HCT116 (cell line): Measurements from ENCODE around the gene NPB. TPM values are rescaled to one million over a fixed set of nuclear protein-coding genes. Genes with fewer than 3 reads are reported as not detected.
A peak's percentile ranks its signal among the peaks of the same experiment; 100 is the strongest.

ENCODE experiments used
- ATAC-seq: fragments of 200-7000 bp; cut with Tn5 transposase; 2 replicates; pipeline ENCODE4 v1.9.1; 2020; ENCODE audit warnings: mild to moderate bottlenecking, moderate library complexity
- BruUV-seq: library from RNA; stranded (reverse); fragments of 400-500 nt; replicated peaks from 2 replicates; lab custom pipeline; 2021; lab: Mats Ljungman, UMichigan
- CTCF ChIA-PET: fragments of 300-600 bp; sonication (Branson Sonifier 250); formaldehyde crosslinking; loops from one replicate; lab custom pipeline; 2021; ENCODE audit warnings: antibody characterized with exemption; lab: Charles Lee
- POLR2A ChIA-PET: fragments of 300-600, 350-600 bp; sonication (Branson Sonifier 250); formaldehyde crosslinking; loops from one replicate; lab custom pipeline; 2021; ENCODE audit warnings: antibody characterized with exemption; lab: Charles Lee
- RAD21 ChIA-PET, 2 experiments: fragments of 300-600 bp; sonication (Branson Sonifier 250); formaldehyde crosslinking; loops; one replicate each; lab custom pipeline; 2023; ENCODE audit warnings: low total read pairs in 2 of 2; ENCODE audit not compliant: uncharacterized antibody in 2 of 2, unreplicated experiment in 2 of 2, low non-redundant PET in 1 of 2; lab: Charles Lee
- DNase-seq: peaks from one replicate; pipeline ENCODE4 v3.0.0-alpha.2; 2010; ENCODE audit warnings: low read depth, low spot score
- H2AFZ ChIP-seq: fragments of 200-600 bp; shearing (Covaris generic), sonication (generic); 2 replicates; pipeline ENCODE4 v1.6.1; 2017; ENCODE audit warnings: low read depth, mixed run types, mixed read lengths, antibody characterized with exemption, low read length; ENCODE audit not compliant: poor library complexity, severe bottlenecking
- H3K27ac ChIP-seq: 2 replicates; pipeline ENCODE4 v1.5.1; 2012; ENCODE audit warnings: low read depth, low read length
- H3K27me3 ChIP-seq: fragments of 200-600 bp; sonication (generic); 2 replicates; pipeline ENCODE4 v1.6.1; 2016; ENCODE audit warnings: mixed run types, low read length, mixed read lengths; ENCODE audit not compliant: insufficient read depth
- H3K36me3 ChIP-seq, 2 experiments: fragments of 200-500 bp in 1 of 2; fragments of 200-600 bp in 1 of 2; sonication (Bioruptor generic) in 1 of 2; sonication (generic) in 1 of 2; 2 replicates each; pipeline versions ENCODE4 v1.5.1 to v1.6.1; 2014 to 2016; ENCODE audit warnings: low read length in 2 of 2, inconsistent platforms in 1 of 2, mixed read lengths in 1 of 2, mixed run types in 1 of 2; ENCODE audit not compliant: insufficient read depth in 2 of 2, control insufficient read depth in 1 of 2
- H3K4me1 ChIP-seq, 2 experiments: fragments of 200-600 bp in 1 of 2; sonication (generic) in 1 of 2; 2 replicates each; pipeline versions ENCODE4 v1.5.1 to v1.6.1; 2012 to 2017; ENCODE audit warnings: low read length in 2 of 2, inconsistent platforms in 1 of 2, mild to moderate bottlenecking in 1 of 2, mixed read lengths in 1 of 2, mixed run types in 1 of 2, moderate library complexity in 1 of 2; ENCODE audit not compliant: insufficient read depth in 2 of 2, control insufficient read depth in 1 of 2
- H3K4me2 ChIP-seq: fragments of 200-600 bp; sonication (generic); 2 replicates; pipeline ENCODE4 v1.6.1; 2017; ENCODE audit warnings: mixed run types, low read length, mixed read lengths
- H3K4me3 ChIP-seq, 2 experiments: fragments of 200-600 bp in 1 of 2; sonication (generic) in 1 of 2; replicated peaks in 1 of 2; 2 replicates each; pipeline ENCODE4 v1.5.1; 2011 to 2016; ENCODE audit warnings: low read length in 2 of 2, control low read depth in 1 of 2, low read depth in 1 of 2, mild to moderate bottlenecking in 1 of 2, mixed read lengths in 1 of 2, mixed run types in 1 of 2
- H3K79me2 ChIP-seq: fragments of 200-600 bp; sonication (generic); 2 replicates; pipeline ENCODE4 v1.6.1; 2017; ENCODE audit warnings: mild to moderate bottlenecking, mixed run types, low read length, moderate library complexity, mixed read lengths; ENCODE audit not compliant: insufficient read depth
- H3K9ac ChIP-seq: fragments of 200-600 bp; sonication (generic); 2 replicates; pipeline ENCODE4 v1.6.1; 2016; ENCODE audit warnings: low read length, mixed read lengths
- H3K9me2 ChIP-seq: fragments of 200-600 bp; sonication (generic), shearing (Covaris generic); 2 replicates; pipeline ENCODE4 v1.6.1; 2017; ENCODE audit warnings: mixed run types, mild to moderate bottlenecking, moderate library complexity; ENCODE audit not compliant: insufficient read depth
- H3K9me3 ChIP-seq, 2 experiments: fragments of 200-500 bp in 1 of 2; fragments of 200-600 bp in 1 of 2; sonication (Bioruptor generic) in 1 of 2; sonication (generic) in 1 of 2; 2 replicates each; pipeline ENCODE4 v1.6.1; 2014 to 2017; ENCODE audit warnings: low read length in 2 of 2, mixed read lengths in 2 of 2, inconsistent platforms in 1 of 2, low read depth in 1 of 2, mild to moderate bottlenecking in 1 of 2, mixed run types in 1 of 2, moderate library complexity in 1 of 2; ENCODE audit not compliant: control insufficient read depth in 1 of 2, insufficient read depth in 1 of 2
- H4K20me1 ChIP-seq: fragments of 200-600 bp; sonication (generic), shearing (Covaris generic); 2 replicates; pipeline ENCODE4 v1.6.1; 2017; ENCODE audit warnings: mixed run types, mild to moderate bottlenecking, moderate library complexity; ENCODE audit not compliant: insufficient read depth
- ATF3 ChIP-seq: IDR thresholded peaks from 2 replicates; pipeline ENCODE4 v1.6.1; 2012
- CBX3 ChIP-seq: IDR thresholded peaks from 2 replicates; pipeline ENCODE4 v1.6.1; 2012; ENCODE audit warnings: low read depth
- CEBPB ChIP-seq: IDR thresholded peaks from 2 replicates; pipeline ENCODE4 v1.6.1; 2012; ENCODE audit warnings: low read depth
- EZH2 ChIP-seq: fragments of 200-600 bp; sonication (generic); IDR thresholded peaks from 2 replicates; pipeline ENCODE4 v1.6.1; 2017; ENCODE audit warnings: antibody characterized with exemption, mixed run types
- POLR2A ChIP-seq: IDR thresholded peaks from 2 replicates; pipeline ENCODE4 v1.7.0; 2011; ENCODE audit warnings: borderline replicate concordance; ENCODE audit not compliant: insufficient read depth, insufficient read length; ENCODE audit errors: extremely low read depth
- POLR2AphosphoS5 ChIP-seq: IDR thresholded peaks from 2 replicates; pipeline ENCODE4 v1.6.1; 2011; ENCODE audit warnings: mild to moderate bottlenecking, low read depth, low read length, moderate library complexity
- REST ChIP-seq: IDR thresholded peaks from 2 replicates; pipeline ENCODE4 v1.6.1; 2012; ENCODE audit warnings: low read depth
- SIN3A ChIP-seq: IDR thresholded peaks from 2 replicates; pipeline ENCODE4 v1.6.1; 2012; ENCODE audit warnings: low read depth
- TCF7L2 ChIP-seq: IDR thresholded peaks from 2 replicates; pipeline ENCODE4 v1.7.0; 2011; ENCODE audit warnings: borderline replicate concordance, inconsistent platforms; ENCODE audit not compliant: insufficient read depth, insufficient read length; ENCODE audit errors: extremely low read depth
- ZNF274 ChIP-seq: fragments of 200-500 bp; sonication (Bioruptor generic); IDR thresholded peaks from 2 replicates; pipeline ENCODE4 v1.6.1; 2014; ENCODE audit warnings: mild to moderate bottlenecking, low read depth, low read length, inconsistent platforms
- intact Hi-C: fragments of 100-400 bp; cut with micrococcal nuclease; formaldehyde crosslinking; loops from 2 replicates; pipeline ENCODE4 v1.10.0; 2022
- total RNA-seq: library from RNA; stranded (reverse); gene quantifications from one replicate; pipeline ENCODE4 v1.2.1, GENCODE V29; 2021; ENCODE audit not compliant: unreplicated experiment
- TF ChIP-seq, protein P1 (sequence below), 3 experiments: fragments of 200-600 bp in 1 of 3; sonication (generic) in 1 of 3; IDR thresholded peaks in 2 of 3; conservative IDR thresholded peaks in 1 of 3; 2 replicates each; pipeline ENCODE4 v1.5.1; 2012 to 2017; ENCODE audit warnings: low read depth in 2 of 3, low read length in 2 of 3, antibody characterized with exemption in 1 of 3, borderline replicate concordance in 1 of 3, control low read depth in 1 of 3, mild to moderate bottlenecking in 1 of 3, mixed read lengths in 1 of 3, mixed run types in 1 of 3, moderate library complexity in 1 of 3; ENCODE audit not compliant: insufficient read depth in 1 of 3
- TF ChIP-seq, protein P2 (sequence below): IDR thresholded peaks from 2 replicates; pipeline ENCODE4 v1.6.1; 2012

The NPB gene
- total RNA-seq, 1 experiment from 2014 or later: 1.2 TPM

GRCh38 chr17:81916234-81917001 is 14.4 kb downstream of the NPB start (continued):
- TF ChIP-seq, protein P1, sequence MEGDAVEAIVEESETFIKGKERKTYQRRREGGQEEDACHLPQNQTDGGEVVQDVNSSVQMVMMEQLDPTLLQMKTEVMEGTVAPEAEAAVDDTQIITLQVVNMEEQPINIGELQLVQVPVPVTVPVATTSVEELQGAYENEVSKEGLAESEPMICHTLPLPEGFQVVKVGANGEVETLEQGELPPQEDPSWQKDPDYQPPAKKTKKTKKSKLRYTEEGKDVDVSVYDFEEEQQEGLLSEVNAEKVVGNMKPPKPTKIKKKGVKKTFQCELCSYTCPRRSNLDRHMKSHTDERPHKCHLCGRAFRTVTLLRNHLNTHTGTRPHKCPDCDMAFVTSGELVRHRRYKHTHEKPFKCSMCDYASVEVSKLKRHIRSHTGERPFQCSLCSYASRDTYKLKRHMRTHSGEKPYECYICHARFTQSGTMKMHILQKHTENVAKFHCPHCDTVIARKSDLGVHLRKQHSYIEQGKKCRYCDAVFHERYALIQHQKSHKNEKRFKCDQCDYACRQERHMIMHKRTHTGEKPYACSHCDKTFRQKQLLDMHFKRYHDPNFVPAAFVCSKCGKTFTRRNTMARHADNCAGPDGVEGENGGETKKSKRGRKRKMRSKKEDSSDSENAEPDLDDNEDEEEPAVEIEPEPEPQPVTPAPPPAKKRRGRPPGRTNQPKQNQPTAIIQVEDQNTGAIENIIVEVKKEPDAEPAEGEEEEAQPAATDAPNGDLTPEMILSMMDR (IDR thresholded peaks at IDR 0.05 in 2 of 3, conservative IDR thresholded peaks at IDR 0.05 in 1 of 3; ENCODE audit: borderline replicate concordance in 1 of 3, insufficient read depth in 1 of 3, low read depth in 2 of 3, low read length in 2 of 3): no peak

- DNase-seq (peak; percentile 39), ATAC-seq (peak; percentile 75)
- H3K27ac ChIP-seq: peak within 1 kb of the TSS; percentile 90
- peak within 1 kb of the TSS; percentile 88 for H3K9ac ChIP-seq
- peaks cover 36 to 66% of the 10 kb centered on the region in 2 experiments; a peak in 3 of 4 replicates for H3K36me3 ChIP-seq
- H4K20me1 ChIP-seq: no peaks in the 10 kb centered on the region
- H3K27me3 ChIP-seq: no peaks in the 10 kb centered on the region
- BruUV-seq: no TSS peak
- no peaks in the 10 kb centered on the region for H3K9me3 ChIP-seq
- ChIA-PET CTCF (interaction anchor here (1.1 kb wide), 1 partner anchor 10 kb away, joined by 5 read pairs; the partner anchor contains the start of gene MAFG), POLR2A (interaction anchor here (1.0 to 1.2 kb wide), 2 partner anchors 9 to 49 kb away, joined by 3 to 7 read pairs; no protein-coding TSS in a partner anchor), RAD21 (no interaction called here)
- peaks cover 25 to 46% of the 10 kb centered on the region in 2 experiments for H3K4me1 ChIP-seq
- peaks cover 79% of the 10 kb centered on the region for H3K79me2 ChIP-seq
- H2AFZ ChIP-seq: no peak within 1 kb of the TSS
- H3K9me2 ChIP-seq: no peaks in the 10 kb centered on the region
- peak within 1 kb of the TSS; percentile 66 to 67 for H3K4me3 ChIP-seq
- intact Hi-C loops: no loop called here
- peak within 1 kb of the TSS; percentile 82 for H3K4me2 ChIP-seq
- peak; percentile 92 for TF ChIP-seq POLR2AphosphoS5
- TF ChIP-seq TCF7L2: no peak
- no peak for TF ChIP-seq CBX3
- TF ChIP-seq ZNF274: no peak
- no peak for TF ChIP-seq REST
- TF ChIP-seq POLR2A: peak; percentile 36
- TF ChIP-seq SIN3A: peak; percentile 70; the same call in 1 of the 2 replicates
- TF ChIP-seq EZH2: no peak
- TF ChIP-seq ATF3: no peak
- TF ChIP-seq, protein P1 (IDR thresholded peaks at IDR 0.05 in 2 of 3, conservative IDR thresholded peaks at IDR 0.05 in 1 of 3; ENCODE audit: borderline replicate concordance in 1 of 3, insufficient read depth in 1 of 3, low read depth in 2 of 3, low read length in 2 of 3): no peak
- TF ChIP-seq, protein P2, sequence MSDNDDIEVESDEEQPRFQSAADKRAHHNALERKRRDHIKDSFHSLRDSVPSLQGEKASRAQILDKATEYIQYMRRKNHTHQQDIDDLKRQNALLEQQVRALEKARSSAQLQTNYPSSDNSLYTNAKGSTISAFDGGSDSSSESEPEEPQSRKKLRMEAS: no peak; the same call in 1 of the 2 replicates
- no peak for TF ChIP-seq CEBPB
Measured at GRCh38 chr17:81917565-81918332, 15.7 kb downstream of the NPB start, which contains the start of gene SIRT7. Gene SIRT7, minus strand, starts transcription at chr17:81918176. Its CDS starts 45 bp downstream, at chr17:81918131.
